Measurements from ENCODE around the gene FOXP1.

GRCh38 chr3:71525391-71525790 lies 58.1 kb downstream of the FOXP1 start:
- TF ChIP-seq PATZ1 (CRISPR knock-in tag; IDR thresholded peaks at IDR 0.05; ENCODE audit: borderline replicate concordance) = no peak
- TF ChIP-seq ZFP30 (CRISPR knock-in tag; IDR thresholded peaks at IDR 0.05) = no peak
- no peak for TF ChIP-seq GLIS3 (CRISPR knock-in tag; IDR thresholded peaks at IDR 0.05)
- no peak for TF ChIP-seq OSR1 (CRISPR knock-in tag; IDR thresholded peaks at IDR 0.05)
- TF ChIP-seq ZC3H10 (CRISPR knock-in tag; IDR thresholded peaks at IDR 0.05) = no peak
- TF ChIP-seq ZFP3 (CRISPR knock-in tag; IDR thresholded peaks at IDR 0.05) = no peak
- no peak for TF ChIP-seq ESRRG (CRISPR knock-in tag; IDR thresholded peaks at IDR 0.05)
- no peak for TF ChIP-seq RARB (CRISPR knock-in tag; IDR thresholded peaks at IDR 0.05)
- TF ChIP-seq ARNTL (CRISPR knock-in tag; IDR thresholded peaks at IDR 0.05; ENCODE audit: borderline replicate concordance, low read depth) = no peak
- no peak for TF ChIP-seq ZNF8 (CRISPR knock-in tag; IDR thresholded peaks at IDR 0.05)
- TF ChIP-seq ZNF565 (CRISPR knock-in tag; conservative IDR thresholded peaks at IDR 0.05; ENCODE audit: low read depth) = no peak
- no peak for TF ChIP-seq ZNF70 (CRISPR knock-in tag; IDR thresholded peaks at IDR 0.05)

Measured in SK-N-SH treated with all-trans-retinoic acid at 6 μM for 48 hours (cell line).